HG03442 (cell line): ENCODE data around the gene TEX51.

Experiments used
- ATAC-seq: cut with Tn5 transposase; IDR thresholded peaks from one replicate; pipeline ENCODE4 v1.9.1; 2021; ENCODE audit warnings: mild to moderate bottlenecking, moderate library complexity; ENCODE audit not compliant: unreplicated experiment

TEX51 gene

DNA sequence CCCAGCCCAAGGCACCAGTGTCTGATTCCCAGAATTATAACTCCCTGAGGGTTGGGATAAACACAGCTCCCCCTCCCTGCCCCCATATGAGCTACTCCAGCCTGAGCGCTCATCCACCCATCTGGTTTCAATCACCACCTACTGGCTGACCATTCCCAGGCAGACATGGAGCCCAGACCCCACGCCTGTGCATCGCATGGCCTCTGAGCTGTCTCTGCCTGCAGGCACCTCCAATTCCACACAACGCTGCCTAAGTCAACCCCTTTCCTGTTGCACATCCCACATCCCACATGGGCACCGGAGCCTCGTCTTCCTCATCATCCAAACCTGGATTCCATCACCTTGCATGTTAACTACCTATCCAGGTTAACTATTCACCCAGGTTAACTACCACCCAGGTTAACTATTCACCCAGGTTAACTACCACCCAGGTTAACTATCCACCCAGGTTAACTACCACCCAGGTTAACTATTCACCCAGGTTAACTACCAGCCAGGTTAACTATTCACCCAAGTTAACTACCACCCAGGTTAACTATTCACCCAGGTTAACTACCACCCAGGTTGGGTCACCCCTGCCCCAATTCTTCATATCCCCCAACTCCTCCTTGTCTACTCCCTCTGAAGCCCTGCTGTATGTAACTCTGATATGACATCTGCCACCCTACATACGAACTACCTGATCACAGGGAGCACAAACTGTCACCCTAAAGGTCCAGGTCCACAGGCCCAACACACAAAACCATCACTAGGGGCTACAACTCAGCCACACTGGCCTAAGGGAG is 47.8 kb downstream of the TEX51 start:
- ATAC-seq, result no peak

DNA sequence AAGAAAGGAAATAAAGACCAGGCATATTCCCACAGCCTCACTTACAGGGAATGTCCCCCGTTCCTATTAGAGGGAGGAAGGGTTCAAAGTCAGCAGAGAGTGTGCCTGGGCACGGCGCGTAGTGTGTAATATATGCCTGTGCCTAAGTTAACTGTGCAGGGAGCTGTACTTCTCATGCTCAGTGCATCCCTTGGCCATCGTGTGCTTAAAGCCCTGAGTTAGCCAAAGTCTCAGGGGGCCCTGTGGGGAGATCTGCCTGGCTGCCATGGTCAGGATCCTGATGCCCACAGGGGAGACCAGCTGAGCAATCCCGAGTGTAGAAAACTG is 48.4 kb downstream of the TEX51 start:
- ATAC-seq, result no peak

DNA sequence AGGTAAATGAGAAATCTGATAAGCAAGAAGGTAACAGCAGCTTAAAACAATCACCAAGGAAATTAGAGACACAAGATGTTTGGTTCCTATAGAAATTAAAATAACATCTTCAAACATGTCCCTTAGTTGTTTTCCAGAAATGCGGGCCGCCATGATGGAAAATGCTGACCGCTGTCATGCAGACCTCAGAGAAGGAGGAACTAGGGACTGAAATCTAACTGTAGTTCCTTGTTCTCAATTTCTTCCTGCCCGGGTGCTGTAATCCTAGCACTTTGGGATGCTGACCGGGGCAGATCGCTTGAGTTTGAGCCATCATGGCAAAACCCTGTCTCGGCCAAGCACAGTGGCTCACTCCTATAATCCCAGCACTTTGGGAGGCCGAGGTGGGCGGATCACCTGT is 51.1 kb downstream of the TEX51 start:
- ATAC-seq, result no peak

DNA sequence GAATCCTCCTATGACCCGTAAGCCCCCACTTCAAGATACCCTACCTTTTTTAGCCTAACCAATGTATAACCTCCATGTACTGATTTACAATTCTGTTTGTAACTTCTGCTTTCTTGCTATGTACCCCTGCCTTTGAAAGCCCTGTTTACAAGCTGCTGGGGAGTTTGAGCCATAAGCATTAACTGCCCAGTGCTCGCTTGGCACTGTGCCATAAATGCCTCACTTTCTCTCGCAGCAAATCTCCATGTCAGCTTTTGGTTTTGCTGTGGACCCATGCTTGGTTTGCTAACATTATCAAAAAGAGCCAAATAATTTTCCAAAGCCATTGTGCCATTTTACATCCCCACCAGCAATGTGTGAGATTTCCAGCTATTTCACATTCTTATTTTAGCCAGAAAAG is 51.8 kb downstream of the TEX51 start:
- no peak for ATAC-seq
